Upper lobe of left lung (tissue), 4 donors: Measurements from ENCODE around the gene EIF4G3.

Experiments
- EP300 ChIP-seq, 4 donors: sonication (generic); formaldehyde crosslinking; IDR thresholded peaks; one replicate each; pipeline ENCODE4 v1.5.1; 2017; ENCODE audit warnings: antibody characterized with exemption in 4 of 4, control low read depth in 2 of 4
- POLR2A ChIP-seq, 4 donors: fragments of 450-650 bp; IDR thresholded peaks; one replicate each; pipeline ENCODE4 v1.5.1; 2016 to 2017; ENCODE audit warnings: antibody characterized with exemption in 4 of 4, mild to moderate bottlenecking in 2 of 4
- POLR2AphosphoS5 ChIP-seq, 2 donors: sonication (generic); formaldehyde crosslinking; IDR thresholded peaks; one replicate each; pipeline ENCODE4 v1.5.1; 2017; ENCODE audit warnings: antibody characterized with exemption in 2 of 2
- TF ChIP-seq, protein P1 (sequence below), 6 experiments: fragments of 450-650 bp in 4 of 6; fragments of 200-600 bp in 2 of 6; sonication (generic) in 2 of 6; IDR thresholded peaks; one replicate each; pipeline ENCODE4 v1.5.1; 2016 to 2019; ENCODE audit warnings: antibody characterized with exemption in 6 of 6

DNA sequence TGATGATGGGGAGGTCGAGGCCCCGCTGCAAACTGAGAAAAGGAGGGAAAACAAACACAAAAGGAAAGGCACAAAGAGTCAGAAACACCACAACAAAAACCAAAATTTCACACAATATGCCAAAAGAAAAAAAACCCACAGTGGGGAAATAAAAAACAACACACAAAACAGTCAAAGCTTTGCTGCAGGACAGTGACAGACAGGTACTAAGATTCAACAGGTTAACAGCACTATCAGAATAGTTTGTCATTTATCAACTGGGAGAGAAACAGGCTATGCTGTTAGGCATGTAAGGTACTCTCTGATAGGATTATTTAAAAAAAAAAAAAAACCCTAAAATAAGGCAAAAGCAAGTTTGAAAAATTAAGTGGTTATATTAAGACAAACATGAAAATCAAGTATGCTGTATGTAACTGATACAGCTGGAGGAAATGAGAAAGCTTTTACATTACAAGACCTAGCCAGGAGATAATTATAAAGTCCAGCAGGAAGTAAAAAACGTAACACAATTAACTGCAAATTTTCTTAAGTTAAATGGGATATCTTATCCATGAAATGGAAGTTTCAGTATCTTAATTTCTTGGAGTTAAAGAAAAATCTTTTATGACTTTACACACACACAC is 179.0 kb downstream of the EIF4G3 start:
- TF ChIP-seq, protein P1, sequence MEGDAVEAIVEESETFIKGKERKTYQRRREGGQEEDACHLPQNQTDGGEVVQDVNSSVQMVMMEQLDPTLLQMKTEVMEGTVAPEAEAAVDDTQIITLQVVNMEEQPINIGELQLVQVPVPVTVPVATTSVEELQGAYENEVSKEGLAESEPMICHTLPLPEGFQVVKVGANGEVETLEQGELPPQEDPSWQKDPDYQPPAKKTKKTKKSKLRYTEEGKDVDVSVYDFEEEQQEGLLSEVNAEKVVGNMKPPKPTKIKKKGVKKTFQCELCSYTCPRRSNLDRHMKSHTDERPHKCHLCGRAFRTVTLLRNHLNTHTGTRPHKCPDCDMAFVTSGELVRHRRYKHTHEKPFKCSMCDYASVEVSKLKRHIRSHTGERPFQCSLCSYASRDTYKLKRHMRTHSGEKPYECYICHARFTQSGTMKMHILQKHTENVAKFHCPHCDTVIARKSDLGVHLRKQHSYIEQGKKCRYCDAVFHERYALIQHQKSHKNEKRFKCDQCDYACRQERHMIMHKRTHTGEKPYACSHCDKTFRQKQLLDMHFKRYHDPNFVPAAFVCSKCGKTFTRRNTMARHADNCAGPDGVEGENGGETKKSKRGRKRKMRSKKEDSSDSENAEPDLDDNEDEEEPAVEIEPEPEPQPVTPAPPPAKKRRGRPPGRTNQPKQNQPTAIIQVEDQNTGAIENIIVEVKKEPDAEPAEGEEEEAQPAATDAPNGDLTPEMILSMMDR (IDR thresholded peaks at IDR 0.05) = no peak
- TF ChIP-seq POLR2A (IDR thresholded peaks at IDR 0.05) = no peak
- no peak for TF ChIP-seq EP300 (IDR thresholded peaks at IDR 0.05)
- no peak for TF ChIP-seq POLR2AphosphoS5 (IDR thresholded peaks at IDR 0.05)
